ENCODE measurements around the gene CAMKMT. TPM values are rescaled to one million over a fixed set of nuclear protein-coding genes. Genes with fewer than 3 reads are reported as not detected.

Gene CAMKMT
- total RNA-seq, 1 donor from 2014 or later = 20.0 TPM

- DNase-seq (ENCODE audit: low spot score) = no peak
Measured at GRCh38 chr2:44798139-44798659, 436.5 kb downstream of the CAMKMT start.

GRCh38 chr2:44799105-44799504, 437.4 kb downstream of the CAMKMT start:
- no peak for DNase-seq (ENCODE audit: low spot score)

- DNase-seq (ENCODE audit: low spot score) = no peak
Measured at GRCh38 chr2:44799754-44800153, 438.0 kb downstream of the CAMKMT start.

- DNase-seq (ENCODE audit: low spot score) = no peak
Measured at GRCh38 chr2:44801289-44801840, 439.6 kb downstream of the CAMKMT start.

GRCh38 chr2:44801841-44802776, 440.4 kb downstream of the CAMKMT start:
- no peak for DNase-seq (ENCODE audit: low spot score)

GRCh38 chr2:44802777-44803424, 441.2 kb downstream of the CAMKMT start:
- no peak for DNase-seq (ENCODE audit: low spot score)

- DNase-seq (ENCODE audit: low spot score) = no peak
Measured at GRCh38 chr2:44804406-44805265, 442.9 kb downstream of the CAMKMT start.

- DNase-seq (ENCODE audit: low spot score) = no peak
Measured at GRCh38 chr2:44805401-44806235, 443.9 kb downstream of the CAMKMT start.

GRCh38 chr2:44807201-44808025, 445.7 kb downstream of the CAMKMT start:
- no peak for DNase-seq (ENCODE audit: low spot score)

- no peak for DNase-seq (ENCODE audit: low spot score)
Measured at GRCh38 chr2:44810892-44811530, 449.3 kb downstream of the CAMKMT start.

GRCh38 chr2:44813165-44813564, 451.4 kb downstream of the CAMKMT start:
- no peak for DNase-seq (ENCODE audit: low spot score)

GRCh38 chr2:44813658-44814057, 451.9 kb downstream of the CAMKMT start:
- no peak for DNase-seq (ENCODE audit: low spot score)

GRCh38 chr2:44817256-44817655, 455.5 kb downstream of the CAMKMT start:
- DNase-seq (ENCODE audit: low spot score) = no peak

- DNase-seq (ENCODE audit: low spot score) = no peak
Measured at GRCh38 chr2:44817673-44818335, 456.1 kb downstream of the CAMKMT start.

GRCh38 chr2:44819061-44819460, 457.3 kb downstream of the CAMKMT start:
- DNase-seq (ENCODE audit: low spot score) = no peak

GRCh38 chr2:44821500-44821899, 459.8 kb downstream of the CAMKMT start:
- DNase-seq (ENCODE audit: low spot score) = no peak

GRCh38 chr2:44822174-44822573, 460.4 kb downstream of the CAMKMT start:
- no peak for DNase-seq (ENCODE audit: low spot score)
